Kidney glomerular epithelial cell (primary cell): Measurements from ENCODE around the gene JCAD.
A peak's percentile ranks its signal among the peaks of the same experiment; 100 is the strongest.
"Not testable (repeated sequence)": the region's sequence is repeated elsewhere in the genome, so short reads cannot be mapped to it uniquely, and the experiment has no call there.

Experiments
- DNase-seq: peaks from one replicate; lab custom pipeline; 2025; lab: John Stamatoyannopoulos, UW

JCAD gene

GRCh38 chr10:30026578-30026977, 32.8 kb downstream of the JCAD start:
- no peak for DNase-seq

GRCh38 chr10:30026080-30026479, 33.3 kb downstream of the JCAD start:
- DNase-seq: no peak

- not testable (repeated sequence) for DNase-seq
Measured at GRCh38 chr10:30025428-30025827, 34.0 kb downstream of the JCAD start.

GRCh38 chr10:30022590-30022989, 36.8 kb downstream of the JCAD start:
- DNase-seq: no peak

- no peak for DNase-seq
Measured at GRCh38 chr10:30019468-30019867, 39.9 kb downstream of the JCAD start.

GRCh38 chr10:30018496-30018895, 40.9 kb downstream of the JCAD start:
- DNase-seq: no peak

- DNase-seq: no peak
Measured at GRCh38 chr10:30017966-30018365, 41.4 kb downstream of the JCAD start.

GRCh38 chr10:30017556-30017955, 41.8 kb downstream of the JCAD start:
- DNase-seq: no peak

- DNase-seq: no peak
Measured at GRCh38 chr10:30014511-30014910, 44.9 kb downstream of the JCAD start.

GRCh38 chr10:30013757-30014156, 45.6 kb downstream of the JCAD start:
- no peak for DNase-seq

GRCh38 chr10:30011956-30012647, 47.3 kb downstream of the JCAD start:
- no peak for DNase-seq

- DNase-seq: no peak
Measured at GRCh38 chr10:30011396-30011795, 48.0 kb downstream of the JCAD start.

GRCh38 chr10:30007406-30007805, 52.0 kb downstream of the JCAD start:
- DNase-seq: no peak

- no peak for DNase-seq
Measured at GRCh38 chr10:30006410-30006809, 53.0 kb downstream of the JCAD start.

GRCh38 chr10:30005116-30005515, 54.3 kb downstream of the JCAD start:
- not testable (repeated sequence) for DNase-seq

- DNase-seq: peak; percentile 58
Measured at GRCh38 chr10:30002426-30003266, 56.7 kb downstream of the JCAD start.

- peak; percentile 6 for DNase-seq
Measured at GRCh38 chr10:30000802-30001571, 58.4 kb downstream of the JCAD start.

GRCh38 chr10:29998142-29998808, 61.1 kb downstream of the JCAD start:
- peak; percentile 65 for DNase-seq

GRCh38 chr10:29994811-29995210, 64.6 kb downstream of the JCAD start:
- DNase-seq: no peak

GRCh38 chr10:29993319-29993915, 66.0 kb downstream of the JCAD start:
- peak; percentile 7 for DNase-seq

- no peak for DNase-seq
Measured at GRCh38 chr10:29992914-29993313, 66.5 kb downstream of the JCAD start.

- DNase-seq: no peak
Measured at GRCh38 chr10:29991382-29991781, 68.0 kb downstream of the JCAD start.
